OCI-LY7 (cell line): Measurements from ENCODE around the gene MED14. TPM values are rescaled to one million over a fixed set of nuclear protein-coding genes. Genes with fewer than 3 reads are reported as not detected.

Experiments
- BruUV-seq: library from RNA; stranded (reverse); fragments of 400-500 nt; replicated peaks from 2 replicates; lab custom pipeline; 2021; lab: Mats Ljungman, UMichigan
- CTCF ChIA-PET: fragments of 300-600 bp; sonication (Branson Sonifier 250); formaldehyde crosslinking; loops from one replicate; lab custom pipeline; 2022; ENCODE audit warnings: antibody characterized with exemption; ENCODE audit not compliant: unreplicated experiment; lab: Charles Lee
- POLR2A ChIA-PET: fragments of 300-600 bp; sonication (Branson Sonifier 250); formaldehyde crosslinking; loops from one replicate; lab custom pipeline; 2022; ENCODE audit warnings: antibody characterized with exemption; lab: Charles Lee
- DNase-seq: peaks from one replicate; pipeline ENCODE4 v3.0.0-alpha.2; 2015; ENCODE audit warnings: low spot score
- H2AFZ ChIP-seq: fragments of 200-600 bp; sonication (generic), shearing (Covaris generic); 2 replicates; pipeline ENCODE4 v1.6.1; 2014; ENCODE audit warnings: mild to moderate bottlenecking, antibody characterized with exemption, low read length, moderate library complexity
- H3K27ac ChIP-seq: fragments of 200-600 bp; sonication (generic); 2 replicates; pipeline ENCODE4 v1.5.1; 2014; ENCODE audit warnings: mixed run types, low read depth, mild to moderate bottlenecking, moderate library complexity, low read length, inconsistent platforms; ENCODE audit not compliant: poor library complexity, severe bottlenecking
- H3K36me3 ChIP-seq: fragments of 200-600 bp; sonication (generic); 2 replicates; pipeline ENCODE4 v1.6.1; 2014; ENCODE audit warnings: mild to moderate bottlenecking, antibody characterized with exemption, low read length, moderate library complexity, mixed read lengths; ENCODE audit not compliant: insufficient read depth
- H3K4me1 ChIP-seq: fragments of 200-600 bp; sonication (generic); 2 replicates; pipeline ENCODE4 v1.5.1; 2014; ENCODE audit warnings: mild to moderate bottlenecking, low read length; ENCODE audit not compliant: insufficient read depth, poor library complexity, severe bottlenecking
- H3K4me2 ChIP-seq: fragments of 200-600 bp; sonication (generic); 2 replicates; pipeline ENCODE4 v1.6.1; 2014; ENCODE audit warnings: mild to moderate bottlenecking, low read length
- H3K4me3 ChIP-seq: fragments of 200-600 bp; sonication (generic); 2 replicates; pipeline ENCODE4 v1.5.1; 2014; ENCODE audit warnings: mild to moderate bottlenecking, low read depth, low read length; ENCODE audit not compliant: poor library complexity, severe bottlenecking
- H3K79me2 ChIP-seq: fragments of 200-600 bp; sonication (generic); 2 replicates; pipeline ENCODE4 v1.6.1; 2016; ENCODE audit warnings: low read depth, mild to moderate bottlenecking, low read length, moderate library complexity, mixed read lengths; ENCODE audit not compliant: insufficient read depth
- H3K9me2 ChIP-seq: fragments of 200-600 bp; sonication (generic); 2 replicates; pipeline ENCODE4 v1.6.1; 2016; ENCODE audit warnings: mild to moderate bottlenecking, low read length, mixed read lengths; ENCODE audit not compliant: insufficient read depth
- H3K9me3 ChIP-seq: fragments of 200-600 bp; sonication (generic); 2 replicates; pipeline ENCODE4 v1.6.1; 2014; ENCODE audit warnings: mild to moderate bottlenecking, mixed run types, low read length, mixed read lengths
- H4K20me1 ChIP-seq: fragments of 200-600 bp; sonication (generic); 2 replicates; pipeline ENCODE4 v1.6.1; 2014; ENCODE audit warnings: mild to moderate bottlenecking, antibody characterized with exemption, low read length, moderate library complexity, mixed read lengths; ENCODE audit not compliant: insufficient read depth
- EZH2phosphoT487 ChIP-seq: fragments of 200-600 bp; sonication (generic); IDR thresholded peaks from 2 replicates; pipeline ENCODE4 v1.6.1; 2018; ENCODE audit warnings: low read depth, borderline replicate concordance, mild to moderate bottlenecking, mixed run types, antibody characterized with exemption, low read length, moderate library complexity, mixed read lengths
- intact Hi-C: fragments of 100-400 bp; cut with micrococcal nuclease; formaldehyde crosslinking; loops from one replicate; pipeline ENCODE4 v1.10.0; 2022; ENCODE audit not compliant: unreplicated experiment
- total RNA-seq, 2 experiments: library from RNA; depleted of rRNA in 1 of 2; stranded (reverse); fragments of >200 nt in 1 of 2; shearing (Covaris generic) in 1 of 2; gene quantifications; 2 replicates each; pipeline ENCODE4 v1.2.3, GENCODE V29; 2014 to 2022
- TF ChIP-seq, protein P1 (sequence below): fragments of 200-600 bp; sonication (generic); conservative IDR thresholded peaks from 2 replicates; pipeline ENCODE4 v1.5.1; 2014; ENCODE audit warnings: mild to moderate bottlenecking, antibody characterized with exemption, low read length, moderate library complexity, mixed read lengths

Gene MED14
- total RNA-seq, 2 experiments from 2014 or later: 28.1 to 57.0 TPM

- TF ChIP-seq EZH2phosphoT487: no peak
- TF ChIP-seq, protein P1, sequence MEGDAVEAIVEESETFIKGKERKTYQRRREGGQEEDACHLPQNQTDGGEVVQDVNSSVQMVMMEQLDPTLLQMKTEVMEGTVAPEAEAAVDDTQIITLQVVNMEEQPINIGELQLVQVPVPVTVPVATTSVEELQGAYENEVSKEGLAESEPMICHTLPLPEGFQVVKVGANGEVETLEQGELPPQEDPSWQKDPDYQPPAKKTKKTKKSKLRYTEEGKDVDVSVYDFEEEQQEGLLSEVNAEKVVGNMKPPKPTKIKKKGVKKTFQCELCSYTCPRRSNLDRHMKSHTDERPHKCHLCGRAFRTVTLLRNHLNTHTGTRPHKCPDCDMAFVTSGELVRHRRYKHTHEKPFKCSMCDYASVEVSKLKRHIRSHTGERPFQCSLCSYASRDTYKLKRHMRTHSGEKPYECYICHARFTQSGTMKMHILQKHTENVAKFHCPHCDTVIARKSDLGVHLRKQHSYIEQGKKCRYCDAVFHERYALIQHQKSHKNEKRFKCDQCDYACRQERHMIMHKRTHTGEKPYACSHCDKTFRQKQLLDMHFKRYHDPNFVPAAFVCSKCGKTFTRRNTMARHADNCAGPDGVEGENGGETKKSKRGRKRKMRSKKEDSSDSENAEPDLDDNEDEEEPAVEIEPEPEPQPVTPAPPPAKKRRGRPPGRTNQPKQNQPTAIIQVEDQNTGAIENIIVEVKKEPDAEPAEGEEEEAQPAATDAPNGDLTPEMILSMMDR: no peak
- H3K4me3 ChIP-seq: no peak overlapping the region
- intact Hi-C loops: loop anchor here (5.0 kb wide), 1 partner anchor 270 kb away; no protein-coding TSS in a partner anchor
- H3K36me3 ChIP-seq: peaks cover 35% of the 10 kb centered on the region; the same call in 1 of the 2 replicates
- H3K4me1 ChIP-seq: peaks cover 13% of the 10 kb centered on the region
- no peaks in the 10 kb centered on the region for H4K20me1 ChIP-seq
- CTCF ChIA-PET: no interaction called here
- H3K9me2 ChIP-seq: no peaks in the 10 kb centered on the region
- no peak overlapping the region for H2AFZ ChIP-seq
- H3K27ac ChIP-seq: no peak overlapping the region
- POLR2A ChIA-PET: interaction anchor here (0.5 kb wide), 1 partner anchor 48 kb away, joined by 3 read pairs; no protein-coding TSS in a partner anchor
- no peak overlapping the region for H3K4me2 ChIP-seq
- no peaks in the 10 kb centered on the region for H3K79me2 ChIP-seq
- no TSS peak for BruUV-seq
- H3K9me3 ChIP-seq: no peaks in the 10 kb centered on the region
- DNase-seq: no peak
Measured at GRCh38 chrX:40652664-40653063, 82.7 kb downstream of the MED14 start.

GRCh38 chrX:40651620-40652223 lies 83.6 kb downstream of the MED14 start:
- no peak overlapping the region for H3K27ac ChIP-seq
- intact Hi-C loops: loop anchor here (1.0 to 5.0 kb wide), 2 partner anchors 143 to 271 kb away; no protein-coding TSS in a partner anchor
- H3K9me2 ChIP-seq: no peaks in the 10 kb centered on the region
- CTCF ChIA-PET: interaction anchor here (0.7 to 1.2 kb wide), 3 partner anchors 108 to 143 kb away, joined by 3 to 5 read pairs (median 4); no protein-coding TSS in a partner anchor
- peaks cover 4% of the 10 kb centered on the region; the same call in 1 of the 2 replicates for H3K79me2 ChIP-seq
- peak; percentile 73 for DNase-seq
- no TSS peak for BruUV-seq
- H2AFZ ChIP-seq: no peak overlapping the region
- H3K4me2 ChIP-seq: no peak overlapping the region
- POLR2A ChIA-PET: interaction anchor here (0.7 kb wide), 2 partner anchors 48 to 66 kb away, joined by 3 read pairs; no protein-coding TSS in a partner anchor
- peaks cover 13% of the 10 kb centered on the region for H3K4me1 ChIP-seq
- no peak overlapping the region for H3K4me3 ChIP-seq
- H3K36me3 ChIP-seq: peaks cover 35% of the 10 kb centered on the region; the same call in 1 of the 2 replicates
- TF ChIP-seq, protein P1: peak; percentile 86
- no peak for TF ChIP-seq EZH2phosphoT487
- no peaks in the 10 kb centered on the region for H4K20me1 ChIP-seq
- H3K9me3 ChIP-seq: no peaks in the 10 kb centered on the region
